GM23338 (cell line): ENCODE data around the gene ATF5. TPM values are rescaled to one million over a fixed set of nuclear protein-coding genes. Genes with fewer than 3 reads are reported as not detected.

ENCODE experiments used
- ATAC-seq: fragments of 200-7000 bp; cut with Tn5 transposase; 3 replicates; pipeline ENCODE4 v1.9.1; 2020
- DNase-seq: peaks from one replicate; pipeline ENCODE4 v3.0.0-alpha.2; 2015; ENCODE audit warnings: low spot score
- H2AFZ ChIP-seq: fragments of 200-600 bp; sonication (generic); 2 replicates; pipeline ENCODE4 v1.8.0; 2016; ENCODE audit warnings: antibody characterized with exemption, mild to moderate bottlenecking, moderate library complexity
- H3F3A ChIP-seq: fragments of 200-600 bp; sonication (generic); replicated peaks from 2 replicates; pipeline ENCODE4 v1.8.0; 2017; ENCODE audit warnings: antibody characterized with exemption, mixed run types, low read depth
- H3K27ac ChIP-seq: fragments of 200-600 bp; sonication (generic); 2 replicates; pipeline ENCODE4 v1.6.1; 2016; ENCODE audit warnings: low read depth
- H3K27me3 ChIP-seq: fragments of 200-600 bp; sonication (generic); 2 replicates; pipeline ENCODE4 v1.8.0; 2016; ENCODE audit warnings: mild to moderate bottlenecking, mixed run types, moderate library complexity; ENCODE audit not compliant: insufficient read depth
- H3K36me3 ChIP-seq: fragments of 200-600 bp; sonication (generic); 2 replicates; pipeline ENCODE4 v1.8.0; 2016; ENCODE audit warnings: mild to moderate bottlenecking; ENCODE audit not compliant: insufficient read depth
- H3K4me1 ChIP-seq: fragments of 200-600 bp; sonication (generic); 2 replicates; pipeline ENCODE4 v1.8.0; 2016; ENCODE audit warnings: mild to moderate bottlenecking, moderate library complexity; ENCODE audit not compliant: insufficient read depth
- H3K4me2 ChIP-seq: fragments of 200-600 bp; sonication (generic); 2 replicates; pipeline ENCODE4 v1.7.1; 2017; ENCODE audit warnings: mixed run types
- H3K4me3 ChIP-seq: fragments of 200-600 bp; sonication (generic); 2 replicates; pipeline ENCODE4 v1.6.1; 2016; ENCODE audit warnings: mixed run types
- H3K79me2 ChIP-seq: fragments of 200-600 bp; sonication (generic); replicated peaks from 2 replicates; pipeline ENCODE4 v1.8.0; 2017; ENCODE audit warnings: mild to moderate bottlenecking; ENCODE audit not compliant: insufficient read depth
- H3K9me2 ChIP-seq: fragments of 200-600 bp; sonication (generic); 2 replicates; pipeline ENCODE4 v1.8.0; 2017; ENCODE audit not compliant: insufficient read depth
- H4K20me1 ChIP-seq: fragments of 200-600 bp; sonication (generic); replicated peaks from 2 replicates; pipeline ENCODE4 v1.8.0; 2017; ENCODE audit warnings: mild to moderate bottlenecking; ENCODE audit not compliant: insufficient read depth
- H3K27ac Mint-ChIP-seq: 2 replicates; pipeline ENCODE4 v1.8.0; 2020; ENCODE audit warnings: inconsistent platforms, mild to moderate bottlenecking, moderate library complexity, mixed read lengths
- H3K27me3 Mint-ChIP-seq: 3 replicates; pipeline ENCODE4 v1.8.0; 2022; ENCODE audit warnings: low read depth, mild to moderate bottlenecking, moderate library complexity, mixed read lengths, inconsistent platforms; ENCODE audit not compliant: insufficient read depth, poor library complexity
- H3K36me3 Mint-ChIP-seq: 3 replicates; pipeline ENCODE4 v1.8.0; 2021; ENCODE audit warnings: low read depth, mild to moderate bottlenecking, inconsistent platforms, moderate library complexity, mixed read lengths
- H3K4me1 Mint-ChIP-seq: 3 replicates; pipeline ENCODE4 v1.8.0; 2020; ENCODE audit warnings: mild to moderate bottlenecking, inconsistent platforms, mixed read lengths
- H3K4me3 Mint-ChIP-seq: 3 replicates; pipeline ENCODE4 v1.8.0; 2021; ENCODE audit warnings: moderate library complexity, mild to moderate bottlenecking, inconsistent platforms, mixed read lengths
- H3K9me3 Mint-ChIP-seq: 3 replicates; pipeline ENCODE4 v1.8.0; 2020; ENCODE audit warnings: moderate library complexity, mild to moderate bottlenecking, inconsistent platforms, mixed read lengths
- CREB1 ChIP-seq: fragments of 250-450 bp; sonication (Bioruptor Pico); IDR thresholded peaks from 2 replicates; pipeline ENCODE4 v1.5.0; 2020; ENCODE audit warnings: low read depth, mild to moderate bottlenecking, moderate library complexity
- EZH2 ChIP-seq: fragments of 200-600 bp; sonication (generic); IDR thresholded peaks from one replicate; pipeline ENCODE4 v1.8.0; 2017; ENCODE audit warnings: antibody characterized with exemption, mild to moderate bottlenecking, low read depth; ENCODE audit not compliant: unreplicated experiment
- EZH2phosphoT487 ChIP-seq: fragments of 200-600 bp; sonication (generic); IDR thresholded peaks from one replicate; pipeline ENCODE4 v1.8.1; 2018; ENCODE audit warnings: antibody characterized with exemption; ENCODE audit not compliant: unreplicated experiment
- JUNB ChIP-seq: IDR thresholded peaks from one replicate; pipeline ENCODE4 v1.6.1; 2016; ENCODE audit warnings: antibody characterized with exemption; ENCODE audit not compliant: unreplicated experiment
- NANOG ChIP-seq: IDR thresholded peaks from 2 replicates; pipeline ENCODE4 v1.6.1; 2016; ENCODE audit warnings: antibody characterized with exemption, borderline replicate concordance
- POLR2AphosphoS5 ChIP-seq: IDR thresholded peaks from 2 replicates; pipeline ENCODE4 v1.6.1; 2016; ENCODE audit warnings: antibody characterized with exemption, low read depth
- STAT1 ChIP-seq: IDR thresholded peaks from one replicate; pipeline ENCODE4 v1.6.1; 2016; ENCODE audit warnings: antibody characterized with exemption; ENCODE audit not compliant: unreplicated experiment
- ZNF114 ChIP-seq: fragments of 250-450 bp; sonication (Bioruptor Pico); IDR thresholded peaks from 2 replicates; pipeline ENCODE4 v1.5.0; 2020; ENCODE audit warnings: mild to moderate bottlenecking, moderate library complexity
- ZNF331 ChIP-seq: fragments of 250-450 bp; sonication (Bioruptor Pico); IDR thresholded peaks from 2 replicates; pipeline ENCODE4 v1.5.0; 2020; ENCODE audit warnings: low read depth, mild to moderate bottlenecking, moderate library complexity
- polyA plus RNA-seq: library from polyadenylated mRNA; unstranded; fragments of >200 nt; fragmentation: Nextera tagmentation; extraction: Ambion mirVana; gene quantifications from 2 replicates; pipeline ENCODE4 v1.2.1, GENCODE V29; 2016
- total RNA-seq: library from RNA; depleted of rRNA; stranded (reverse); fragments of >200 nt; shearing (Covaris generic); gene quantifications from 2 replicates; pipeline ENCODE4 v1.2.3, GENCODE V29; 2014
- TF ChIP-seq, protein P1 (sequence below): IDR thresholded peaks from 2 replicates; pipeline ENCODE4 v1.6.1; 2016; ENCODE audit warnings: antibody characterized with exemption
- TF ChIP-seq, protein P2 (sequence below): IDR thresholded peaks from one replicate; pipeline ENCODE4 v1.6.1; 2018; ENCODE audit warnings: antibody characterized with exemption; ENCODE audit not compliant: unreplicated experiment
- TF ChIP-seq, protein P3 (sequence below), 2 experiments: fragments of 200-600 bp in 1 of 2; sonication (generic) in 1 of 2; conservative IDR thresholded peaks; 2 replicates each; pipeline versions ENCODE4 v1.5.1 to v1.6.1; 2016 to 2017; ENCODE audit warnings: antibody characterized with exemption in 2 of 2, low read depth in 2 of 2, mild to moderate bottlenecking in 2 of 2, moderate library complexity in 1 of 2
- TF ChIP-seq, protein P4 (sequence below): fragments of 250-450 bp; sonication (Bioruptor Pico); IDR thresholded peaks from 2 replicates; pipeline ENCODE4 v1.5.0; 2020; ENCODE audit warnings: mild to moderate bottlenecking, moderate library complexity

ATF5 gene
- total and polyA plus RNA-seq, 2 experiments from 2014 or later = 7.4 to 9.6 TPM

DNA sequence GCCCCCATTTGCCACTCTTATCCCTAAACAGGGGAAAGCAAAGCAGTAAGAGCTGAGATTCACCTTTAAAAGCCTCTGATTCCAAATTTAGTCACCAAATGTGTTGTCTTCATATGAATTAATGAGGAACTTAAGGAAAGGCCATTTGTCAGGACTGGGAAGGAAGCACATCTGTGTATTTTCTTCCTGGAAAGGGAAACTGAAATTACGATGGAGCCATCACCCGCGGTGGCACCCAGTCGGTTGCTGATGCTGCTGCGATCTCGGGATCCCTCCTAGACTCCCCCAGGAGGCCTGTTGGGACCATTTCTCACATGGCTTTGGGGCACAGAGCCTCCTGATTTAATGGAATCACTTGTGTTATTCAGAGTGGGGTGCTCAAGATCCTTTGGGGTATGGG is 24.9 kb upstream of the ATF5 start:
- TF ChIP-seq, protein P1, sequence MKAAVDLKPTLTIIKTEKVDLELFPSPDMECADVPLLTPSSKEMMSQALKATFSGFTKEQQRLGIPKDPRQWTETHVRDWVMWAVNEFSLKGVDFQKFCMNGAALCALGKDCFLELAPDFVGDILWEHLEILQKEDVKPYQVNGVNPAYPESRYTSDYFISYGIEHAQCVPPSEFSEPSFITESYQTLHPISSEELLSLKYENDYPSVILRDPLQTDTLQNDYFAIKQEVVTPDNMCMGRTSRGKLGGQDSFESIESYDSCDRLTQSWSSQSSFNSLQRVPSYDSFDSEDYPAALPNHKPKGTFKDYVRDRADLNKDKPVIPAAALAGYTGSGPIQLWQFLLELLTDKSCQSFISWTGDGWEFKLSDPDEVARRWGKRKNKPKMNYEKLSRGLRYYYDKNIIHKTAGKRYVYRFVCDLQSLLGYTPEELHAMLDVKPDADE = no peak
- TF ChIP-seq, protein P2, sequence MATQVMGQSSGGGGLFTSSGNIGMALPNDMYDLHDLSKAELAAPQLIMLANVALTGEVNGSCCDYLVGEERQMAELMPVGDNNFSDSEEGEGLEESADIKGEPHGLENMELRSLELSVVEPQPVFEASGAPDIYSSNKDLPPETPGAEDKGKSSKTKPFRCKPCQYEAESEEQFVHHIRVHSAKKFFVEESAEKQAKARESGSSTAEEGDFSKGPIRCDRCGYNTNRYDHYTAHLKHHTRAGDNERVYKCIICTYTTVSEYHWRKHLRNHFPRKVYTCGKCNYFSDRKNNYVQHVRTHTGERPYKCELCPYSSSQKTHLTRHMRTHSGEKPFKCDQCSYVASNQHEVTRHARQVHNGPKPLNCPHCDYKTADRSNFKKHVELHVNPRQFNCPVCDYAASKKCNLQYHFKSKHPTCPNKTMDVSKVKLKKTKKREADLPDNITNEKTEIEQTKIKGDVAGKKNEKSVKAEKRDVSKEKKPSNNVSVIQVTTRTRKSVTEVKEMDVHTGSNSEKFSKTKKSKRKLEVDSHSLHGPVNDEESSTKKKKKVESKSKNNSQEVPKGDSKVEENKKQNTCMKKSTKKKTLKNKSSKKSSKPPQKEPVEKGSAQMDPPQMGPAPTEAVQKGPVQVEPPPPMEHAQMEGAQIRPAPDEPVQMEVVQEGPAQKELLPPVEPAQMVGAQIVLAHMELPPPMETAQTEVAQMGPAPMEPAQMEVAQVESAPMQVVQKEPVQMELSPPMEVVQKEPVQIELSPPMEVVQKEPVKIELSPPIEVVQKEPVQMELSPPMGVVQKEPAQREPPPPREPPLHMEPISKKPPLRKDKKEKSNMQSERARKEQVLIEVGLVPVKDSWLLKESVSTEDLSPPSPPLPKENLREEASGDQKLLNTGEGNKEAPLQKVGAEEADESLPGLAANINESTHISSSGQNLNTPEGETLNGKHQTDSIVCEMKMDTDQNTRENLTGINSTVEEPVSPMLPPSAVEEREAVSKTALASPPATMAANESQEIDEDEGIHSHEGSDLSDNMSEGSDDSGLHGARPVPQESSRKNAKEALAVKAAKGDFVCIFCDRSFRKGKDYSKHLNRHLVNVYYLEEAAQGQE = no peak
- no peak for TF ChIP-seq STAT1
- TF ChIP-seq, protein P3, sequence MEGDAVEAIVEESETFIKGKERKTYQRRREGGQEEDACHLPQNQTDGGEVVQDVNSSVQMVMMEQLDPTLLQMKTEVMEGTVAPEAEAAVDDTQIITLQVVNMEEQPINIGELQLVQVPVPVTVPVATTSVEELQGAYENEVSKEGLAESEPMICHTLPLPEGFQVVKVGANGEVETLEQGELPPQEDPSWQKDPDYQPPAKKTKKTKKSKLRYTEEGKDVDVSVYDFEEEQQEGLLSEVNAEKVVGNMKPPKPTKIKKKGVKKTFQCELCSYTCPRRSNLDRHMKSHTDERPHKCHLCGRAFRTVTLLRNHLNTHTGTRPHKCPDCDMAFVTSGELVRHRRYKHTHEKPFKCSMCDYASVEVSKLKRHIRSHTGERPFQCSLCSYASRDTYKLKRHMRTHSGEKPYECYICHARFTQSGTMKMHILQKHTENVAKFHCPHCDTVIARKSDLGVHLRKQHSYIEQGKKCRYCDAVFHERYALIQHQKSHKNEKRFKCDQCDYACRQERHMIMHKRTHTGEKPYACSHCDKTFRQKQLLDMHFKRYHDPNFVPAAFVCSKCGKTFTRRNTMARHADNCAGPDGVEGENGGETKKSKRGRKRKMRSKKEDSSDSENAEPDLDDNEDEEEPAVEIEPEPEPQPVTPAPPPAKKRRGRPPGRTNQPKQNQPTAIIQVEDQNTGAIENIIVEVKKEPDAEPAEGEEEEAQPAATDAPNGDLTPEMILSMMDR (conservative IDR thresholded peaks at IDR 0.05; ENCODE audit: low read depth in 2 of 2) = no peak
- no peak for TF ChIP-seq CREB1 (CRISPR knock-in tag)
- TF ChIP-seq, protein P4, sequence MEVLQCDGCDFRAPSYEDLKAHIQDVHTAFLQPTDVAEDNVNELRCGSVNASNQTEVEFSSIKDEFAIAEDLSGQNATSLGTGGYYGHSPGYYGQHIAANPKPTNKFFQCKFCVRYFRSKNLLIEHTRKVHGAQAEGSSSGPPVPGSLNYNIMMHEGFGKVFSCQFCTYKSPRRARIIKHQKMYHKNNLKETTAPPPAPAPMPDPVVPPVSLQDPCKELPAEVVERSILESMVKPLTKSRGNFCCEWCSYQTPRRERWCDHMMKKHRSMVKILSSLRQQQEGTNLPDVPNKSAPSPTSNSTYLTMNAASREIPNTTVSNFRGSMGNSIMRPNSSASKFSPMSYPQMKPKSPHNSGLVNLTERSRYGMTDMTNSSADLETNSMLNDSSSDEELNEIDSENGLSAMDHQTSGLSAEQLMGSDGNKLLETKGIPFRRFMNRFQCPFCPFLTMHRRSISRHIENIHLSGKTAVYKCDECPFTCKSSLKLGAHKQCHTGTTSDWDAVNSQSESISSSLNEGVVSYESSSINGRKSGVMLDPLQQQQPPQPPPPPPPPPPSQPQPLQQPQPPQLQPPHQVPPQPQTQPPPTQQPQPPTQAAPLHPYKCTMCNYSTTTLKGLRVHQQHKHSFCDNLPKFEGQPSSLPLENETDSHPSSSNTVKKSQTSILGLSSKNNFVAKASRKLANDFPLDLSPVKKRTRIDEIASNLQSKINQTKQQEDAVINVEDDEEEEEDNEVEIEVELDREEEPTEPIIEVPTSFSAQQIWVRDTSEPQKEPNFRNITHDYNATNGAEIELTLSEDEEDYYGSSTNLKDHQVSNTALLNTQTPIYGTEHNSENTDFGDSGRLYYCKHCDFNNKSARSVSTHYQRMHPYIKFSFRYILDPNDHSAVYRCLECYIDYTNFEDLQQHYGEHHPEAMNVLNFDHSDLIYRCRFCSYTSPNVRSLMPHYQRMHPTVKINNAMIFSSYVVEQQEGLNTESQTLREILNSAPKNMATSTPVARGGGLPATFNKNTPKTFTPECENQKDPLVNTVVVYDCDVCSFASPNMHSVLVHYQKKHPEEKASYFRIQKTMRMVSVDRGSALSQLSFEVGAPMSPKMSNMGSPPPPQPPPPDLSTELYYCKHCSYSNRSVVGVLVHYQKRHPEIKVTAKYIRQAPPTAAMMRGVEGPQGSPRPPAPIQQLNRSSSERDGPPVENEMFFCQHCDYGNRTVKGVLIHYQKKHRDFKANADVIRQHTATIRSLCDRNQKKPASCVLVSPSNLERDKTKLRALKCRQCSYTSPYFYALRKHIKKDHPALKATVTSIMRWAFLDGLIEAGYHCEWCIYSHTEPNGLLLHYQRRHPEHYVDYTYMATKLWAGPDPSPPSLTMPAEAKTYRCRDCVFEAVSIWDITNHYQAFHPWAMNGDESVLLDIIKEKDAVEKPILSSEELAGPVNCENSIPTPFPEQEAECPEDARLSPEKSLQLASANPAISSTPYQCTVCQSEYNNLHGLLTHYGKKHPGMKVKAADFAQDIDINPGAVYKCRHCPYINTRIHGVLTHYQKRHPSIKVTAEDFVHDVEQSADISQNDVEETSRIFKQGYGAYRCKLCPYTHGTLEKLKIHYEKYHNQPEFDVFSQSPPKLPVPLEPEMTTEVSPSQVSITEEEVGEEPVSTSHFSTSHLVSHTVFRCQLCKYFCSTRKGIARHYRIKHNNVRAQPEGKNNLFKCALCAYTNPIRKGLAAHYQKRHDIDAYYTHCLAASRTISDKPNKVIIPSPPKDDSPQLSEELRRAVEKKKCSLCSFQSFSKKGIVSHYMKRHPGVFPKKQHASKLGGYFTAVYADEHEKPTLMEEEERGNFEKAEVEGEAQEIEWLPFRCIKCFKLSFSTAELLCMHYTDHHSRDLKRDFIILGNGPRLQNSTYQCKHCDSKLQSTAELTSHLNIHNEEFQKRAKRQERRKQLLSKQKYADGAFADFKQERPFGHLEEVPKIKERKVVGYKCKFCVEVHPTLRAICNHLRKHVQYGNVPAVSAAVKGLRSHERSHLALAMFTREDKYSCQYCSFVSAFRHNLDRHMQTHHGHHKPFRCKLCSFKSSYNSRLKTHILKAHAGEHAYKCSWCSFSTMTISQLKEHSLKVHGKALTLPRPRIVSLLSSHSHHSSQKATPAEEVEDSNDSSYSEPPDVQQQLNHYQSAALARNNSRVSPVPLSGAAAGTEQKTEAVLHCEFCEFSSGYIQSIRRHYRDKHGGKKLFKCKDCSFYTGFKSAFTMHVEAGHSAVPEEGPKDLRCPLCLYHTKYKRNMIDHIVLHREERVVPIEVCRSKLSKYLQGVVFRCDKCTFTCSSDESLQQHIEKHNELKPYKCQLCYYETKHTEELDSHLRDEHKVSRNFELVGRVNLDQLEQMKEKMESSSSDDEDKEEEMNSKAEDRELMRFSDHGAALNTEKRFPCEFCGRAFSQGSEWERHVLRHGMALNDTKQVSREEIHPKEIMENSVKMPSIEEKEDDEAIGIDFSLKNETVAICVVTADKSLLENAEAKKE (CRISPR knock-in tag) = no peak
- no peak for TF ChIP-seq EZH2phosphoT487
- TF ChIP-seq POLR2AphosphoS5 = no peak
- TF ChIP-seq ZNF114 (CRISPR knock-in tag) = no peak
- no peak for TF ChIP-seq JUNB
- no peak for TF ChIP-seq NANOG
- TF ChIP-seq EZH2 = no peak
- no peak for TF ChIP-seq ZNF331 (CRISPR knock-in tag)
- peaks cover 15% of the 10 kb centered on the region for H3K27me3 Mint-ChIP-seq
- Histone ChIP-seq H3K27me3 (no peaks in the 10 kb centered on the region), H2AFZ (no peak overlapping the region), H3K27ac (no peak overlapping the region), H3K4me1 (peaks cover 10% of the 10 kb centered on the region), H3K4me2 (no peak overlapping the region), H3K4me3 (no peak overlapping the region), H3K36me3 (peaks cover 3% of the 10 kb centered on the region; the same call in 1 of the 2 replicates), H3K9me2 (no peaks in the 10 kb centered on the region), H3K79me2 (no peaks in the 10 kb centered on the region), H4K20me1 (peaks cover 19% of the 10 kb centered on the region), H3F3A (peaks cover 5% of the 10 kb centered on the region; the same call in 1 of the 2 replicates)
- H3K9me3 Mint-ChIP-seq = no peaks in the 10 kb centered on the region; the same call in 2 of the 3 replicates
- no peak for DNase-seq
- no peak for ATAC-seq
- peaks cover 19% of the 10 kb centered on the region for H3K4me1 Mint-ChIP-seq
- peaks cover 35% of the 10 kb centered on the region for H3K36me3 Mint-ChIP-seq
- H3K4me3 Mint-ChIP-seq = no peak overlapping the region
- H3K27ac Mint-ChIP-seq = no peak overlapping the region
